T follicular helper cell (primary cell): ENCODE data around the gene VTI1A.
"Not testable (repeated sequence)": the region's sequence is repeated elsewhere in the genome, so short reads cannot be mapped to it uniquely, and the experiment has no call there.

Experiments used
- DNase-seq: peaks from one replicate; pipeline ENCODE4 v3.0.0-alpha.2; 2020; ENCODE audit warnings: low read depth

VTI1A gene

DNA sequence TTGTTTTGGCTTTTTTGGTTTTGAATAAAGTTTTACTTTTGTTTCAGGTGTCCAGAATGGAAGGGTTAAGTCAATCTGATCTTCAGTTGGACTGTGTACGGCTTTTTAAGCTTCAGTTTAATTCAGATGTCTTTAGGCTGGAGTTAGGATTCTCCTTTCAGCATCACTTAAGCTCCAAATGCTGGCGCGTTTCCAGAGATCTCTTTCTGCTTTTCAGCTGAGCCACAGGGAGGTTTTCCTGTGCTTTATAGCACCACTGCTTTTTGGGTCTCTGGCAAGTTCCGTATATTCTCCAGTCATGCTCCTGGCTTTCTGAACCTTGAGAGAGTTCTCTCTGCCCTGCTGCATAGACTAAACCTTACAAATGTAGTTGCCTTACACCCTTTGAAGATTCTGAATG lies 60.0 kb downstream of the VTI1A start:
- DNase-seq: no peak

DNA sequence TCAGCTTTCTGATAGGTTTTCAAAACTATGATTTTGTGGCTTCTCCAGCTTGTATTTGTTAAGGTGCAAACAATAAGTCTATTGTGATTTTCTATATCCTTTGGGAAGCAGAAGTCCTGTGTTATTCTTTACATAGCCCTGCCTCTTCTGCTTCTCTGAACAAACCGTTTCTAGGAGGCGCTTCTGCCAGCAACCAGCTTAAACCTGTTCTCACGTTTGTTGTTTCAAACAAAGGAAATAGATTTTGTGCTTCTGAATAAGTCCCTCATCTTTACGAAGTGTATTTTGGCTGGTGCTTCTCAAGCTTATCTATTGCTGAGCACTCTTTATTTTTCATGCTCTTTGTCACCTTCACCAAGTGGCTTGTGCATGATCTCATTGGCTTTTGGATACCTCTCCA lies 61.0 kb downstream of the VTI1A start:
- no peak for DNase-seq

GRCh38 chr10:112509558-112510291 lies 62.7 kb downstream of the VTI1A start:
- DNase-seq: no peak

DNA sequence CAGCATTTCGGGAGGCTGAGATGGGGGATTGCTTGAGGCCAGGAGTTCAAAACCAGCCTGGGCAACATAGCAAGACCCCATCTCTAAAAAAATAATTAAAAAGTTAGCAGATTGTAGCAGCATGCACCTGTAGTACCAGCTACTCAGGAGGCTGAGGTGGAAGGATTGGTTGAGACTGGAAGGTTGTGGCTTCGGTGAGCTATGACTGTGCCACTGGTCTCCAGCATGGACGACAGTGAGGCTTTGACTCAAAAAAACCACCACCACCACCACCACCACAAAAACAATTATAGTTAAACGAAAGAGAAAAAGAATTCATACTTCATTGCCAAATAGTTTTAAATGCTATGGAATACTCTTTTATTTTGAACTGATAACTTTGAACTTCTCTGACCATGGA lies 63.4 kb downstream of the VTI1A start:
- DNase-seq: no peak

DNA sequence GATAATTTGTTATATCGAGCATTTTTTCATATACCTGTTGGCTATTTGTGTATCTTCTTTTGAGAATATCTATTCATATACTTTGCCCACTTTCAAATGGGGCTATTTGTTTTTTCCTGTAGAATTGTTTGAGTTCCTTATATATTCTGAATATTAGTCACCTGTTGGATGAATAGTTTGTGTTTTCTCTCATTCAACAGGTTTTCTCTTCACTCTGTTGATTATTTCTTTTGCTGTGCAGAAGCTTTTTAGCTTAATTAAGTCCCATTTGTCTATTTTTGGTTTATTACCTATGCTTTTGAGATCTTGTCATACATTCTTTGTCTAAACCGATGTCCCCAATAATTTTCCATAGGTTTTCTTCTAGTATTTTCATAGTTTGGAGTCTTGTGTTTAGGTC lies 65.3 kb downstream of the VTI1A start:
- DNase-seq: no peak

DNA sequence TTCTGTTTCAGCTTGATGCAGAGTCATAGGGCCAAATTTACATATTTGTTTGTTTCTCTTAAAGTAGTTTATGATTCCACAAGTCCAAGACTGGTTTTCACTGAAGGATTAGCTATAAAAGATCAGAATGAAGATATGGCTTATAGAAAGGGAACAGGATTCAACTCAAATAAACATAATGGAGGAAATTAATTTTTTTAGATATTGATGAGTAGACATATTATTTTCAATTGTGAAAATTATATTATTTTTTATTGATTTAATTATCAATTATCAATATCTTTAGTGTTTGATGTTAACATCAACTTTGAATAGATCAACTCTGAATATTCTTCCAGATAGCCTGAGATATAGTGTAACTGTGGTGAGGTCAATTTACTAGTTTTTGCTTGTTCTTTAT lies 68.1 kb downstream of the VTI1A start:
- DNase-seq: no peak

GRCh38 chr10:112515852-112516251 lies 68.8 kb downstream of the VTI1A start:
- DNase-seq: no peak

GRCh38 chr10:112517451-112517862 lies 70.4 kb downstream of the VTI1A start:
- DNase-seq: no peak

GRCh38 chr10:112519133-112519761 lies 72.2 kb downstream of the VTI1A start:
- no peak for DNase-seq

DNA sequence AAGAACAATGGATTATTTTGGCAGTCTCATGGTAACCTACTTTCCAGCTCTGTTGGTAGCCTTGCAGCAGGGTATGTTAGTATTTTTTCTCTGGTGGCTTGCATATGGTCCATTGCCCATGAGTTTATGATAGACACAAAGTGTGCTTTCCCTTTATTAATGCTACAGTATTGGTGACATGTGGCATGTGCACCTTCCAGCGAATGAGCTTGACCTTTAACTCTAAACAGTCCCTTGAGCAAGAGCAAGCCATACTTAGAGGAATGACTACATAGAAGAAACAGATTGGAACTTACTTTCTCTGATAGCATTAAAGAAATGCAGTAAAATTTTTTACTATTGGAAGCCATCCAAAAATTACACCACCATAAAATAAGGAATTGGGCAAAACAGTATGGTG lies 73.9 kb downstream of the VTI1A start:
- DNase-seq: no peak

DNA sequence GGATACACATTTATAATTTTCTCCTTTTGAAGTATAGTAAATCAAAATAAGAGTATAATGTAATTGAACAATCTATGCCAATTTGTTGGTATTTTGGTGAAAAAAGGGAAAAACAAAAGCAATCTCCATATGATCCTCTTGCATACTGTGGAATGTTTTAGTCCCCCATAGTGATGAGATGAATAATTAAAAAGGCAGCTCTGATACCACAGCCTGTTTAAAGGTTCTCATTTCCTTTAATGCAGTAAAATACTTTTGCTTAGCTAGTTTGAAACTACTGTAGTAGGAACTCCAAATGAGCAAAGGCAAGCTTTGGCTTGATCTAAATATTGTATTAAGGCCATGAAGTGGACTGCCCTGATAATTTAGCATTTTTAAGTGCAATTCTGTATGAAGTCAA lies 77.6 kb downstream of the VTI1A start:
- no peak for DNase-seq

DNA sequence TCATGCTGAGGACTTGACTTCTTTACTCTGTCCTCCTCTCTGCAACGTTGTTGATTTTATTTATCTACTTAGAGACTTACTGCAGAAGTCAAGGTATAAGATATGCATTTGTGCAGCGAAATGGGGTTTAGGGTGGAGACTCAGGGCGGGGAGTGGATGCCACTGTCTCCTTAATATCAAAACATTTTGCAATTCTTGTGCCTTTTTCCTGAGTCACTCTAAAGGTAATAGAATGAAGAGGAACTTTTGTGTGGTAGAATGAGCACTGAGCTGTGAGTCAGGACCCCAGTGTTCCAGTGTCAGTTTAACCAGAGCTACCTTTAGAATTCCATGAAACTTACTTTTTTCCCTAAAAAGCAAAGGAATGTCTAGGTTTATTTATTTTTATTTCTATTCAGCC lies 78.2 kb downstream of the VTI1A start:
- no peak for DNase-seq

DNA sequence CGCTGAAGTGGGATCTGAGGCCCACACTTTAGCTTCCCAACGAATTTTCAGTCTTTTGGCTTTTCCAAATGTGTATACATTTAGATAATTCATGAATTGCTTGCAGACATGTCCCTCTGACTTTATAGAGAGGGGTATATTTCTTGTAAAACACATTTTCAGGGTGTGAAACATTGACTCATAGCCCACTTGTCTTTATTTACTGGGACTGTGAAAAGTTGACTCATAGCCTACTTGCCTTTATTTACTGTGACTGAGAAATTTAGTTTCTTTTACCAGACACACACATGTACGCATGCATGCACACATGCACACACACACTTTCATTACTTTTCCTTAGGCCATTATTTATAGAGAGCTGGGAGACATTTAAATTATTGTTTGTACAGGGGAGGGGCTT lies 79.1 kb downstream of the VTI1A start:
- no peak for DNase-seq

DNA sequence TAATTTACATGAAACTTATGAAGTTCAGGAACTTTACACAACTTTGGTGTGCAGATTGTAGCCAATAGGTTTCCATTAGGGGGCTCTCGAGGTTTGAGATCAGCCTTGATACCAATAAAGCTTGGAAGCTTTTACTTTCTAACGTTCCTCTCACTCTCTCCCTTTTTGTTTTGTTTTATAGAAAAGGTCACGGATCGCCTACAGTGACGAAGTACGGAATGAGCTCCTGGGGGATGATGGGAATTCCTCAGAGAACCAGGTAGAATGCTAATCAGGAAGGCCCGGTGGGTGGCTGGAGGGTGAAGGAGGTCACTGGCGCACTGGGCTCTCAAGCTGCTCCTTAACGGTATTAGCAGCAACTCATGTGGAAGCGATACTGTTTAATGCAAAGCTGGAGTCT lies 79.9 kb downstream of the VTI1A start:
- no peak for DNase-seq

DNA sequence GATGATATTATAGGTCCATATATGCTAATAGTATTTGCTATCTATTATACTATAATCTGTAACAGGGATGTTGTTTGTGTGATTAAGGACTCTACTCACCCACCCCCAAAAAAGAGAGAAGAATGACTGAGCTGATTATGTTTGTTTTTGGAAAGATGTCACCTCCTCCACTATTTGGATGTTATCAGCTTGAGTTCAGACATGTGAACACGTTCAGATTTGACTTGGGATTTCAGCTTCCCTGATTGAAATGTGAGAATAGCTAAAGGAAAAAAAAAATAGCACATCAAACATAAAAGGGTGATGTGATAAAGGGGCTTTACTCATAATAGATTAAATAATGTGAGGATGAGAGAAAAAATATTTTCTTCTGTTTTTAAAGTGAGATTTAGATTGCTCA lies 81.2 kb downstream of the VTI1A start:
- no peak for DNase-seq

GRCh38 chr10:112531421-112531820 lies 84.4 kb downstream of the VTI1A start:
- DNase-seq: no peak

DNA sequence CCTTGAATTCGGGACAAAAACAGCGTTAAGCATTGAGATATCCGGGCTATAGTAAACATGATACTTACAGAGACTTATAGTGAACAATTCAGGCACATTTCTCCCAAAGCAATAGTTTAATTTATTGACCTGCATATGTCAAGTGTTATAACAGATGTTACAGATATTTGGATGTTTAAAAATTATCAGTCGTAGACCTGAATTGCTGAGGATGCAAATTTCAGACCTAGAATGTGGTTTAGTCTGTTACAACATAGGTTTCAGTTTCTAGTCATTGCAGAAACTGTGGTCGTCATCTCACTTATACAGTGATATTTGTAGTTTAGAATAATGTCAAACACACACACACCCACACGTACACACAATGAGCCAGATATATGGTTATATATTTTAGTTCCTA lies 85.2 kb downstream of the VTI1A start:
- no peak for DNase-seq

DNA sequence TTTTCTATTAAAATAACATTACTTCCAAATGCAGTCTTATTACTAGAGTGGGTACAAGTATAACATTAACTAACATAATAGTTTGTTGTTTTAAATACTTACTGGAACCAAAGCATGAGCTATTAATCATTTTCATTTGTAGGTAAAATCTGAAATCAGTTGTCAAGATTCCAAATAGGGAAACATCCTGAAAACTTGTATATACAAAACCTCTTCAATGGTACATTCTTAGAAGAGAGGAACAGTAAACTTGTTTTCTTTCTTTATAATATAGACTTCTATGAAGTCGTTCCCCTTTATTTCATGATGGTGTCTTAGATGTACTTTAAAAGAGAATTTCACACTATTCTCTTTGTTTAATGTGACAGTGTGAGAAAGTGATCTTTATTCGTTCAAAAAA lies 85.9 kb downstream of the VTI1A start:
- no peak for DNase-seq

DNA sequence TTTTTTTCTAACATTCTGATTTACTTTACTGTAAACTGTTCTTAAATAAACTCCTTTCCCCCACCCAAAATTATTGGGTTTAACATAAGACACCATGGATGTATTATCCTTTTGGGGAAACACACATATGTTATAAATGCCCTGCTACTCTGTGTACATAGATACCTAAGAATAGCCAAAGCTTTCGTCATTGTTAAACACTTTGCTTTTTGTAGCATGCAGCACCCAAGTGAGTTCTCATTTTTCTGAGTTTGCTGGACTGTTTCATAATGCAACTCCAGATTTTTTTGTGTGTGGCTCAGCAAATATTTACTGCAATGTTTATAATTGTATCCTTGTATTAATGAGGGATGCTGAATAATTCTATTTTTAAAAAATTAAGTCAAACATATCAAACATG lies 86.9 kb downstream of the VTI1A start:
- DNase-seq: no peak

GRCh38 chr10:112535531-112535951 lies 88.5 kb downstream of the VTI1A start:
- DNase-seq: no peak

DNA sequence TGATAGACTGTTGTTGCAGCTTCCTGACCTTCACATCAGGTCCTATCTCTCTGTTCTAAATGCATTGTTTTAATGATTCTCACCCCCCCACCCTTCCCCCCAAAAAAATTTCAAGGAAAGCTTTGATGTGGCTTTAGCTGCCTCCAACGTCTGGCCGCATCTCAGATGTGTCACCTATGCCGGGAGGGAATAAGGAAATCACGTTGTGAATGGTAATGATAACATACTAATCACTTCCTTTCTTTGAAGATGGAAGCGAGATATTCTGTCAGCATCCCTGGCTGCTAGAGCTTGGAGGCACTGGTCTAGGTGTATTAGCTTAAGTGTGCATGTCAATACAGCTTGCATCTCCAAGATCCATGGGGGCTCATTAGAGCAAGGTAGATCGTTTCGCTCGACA lies 89.6 kb downstream of the VTI1A start:
- DNase-seq: no peak

DNA sequence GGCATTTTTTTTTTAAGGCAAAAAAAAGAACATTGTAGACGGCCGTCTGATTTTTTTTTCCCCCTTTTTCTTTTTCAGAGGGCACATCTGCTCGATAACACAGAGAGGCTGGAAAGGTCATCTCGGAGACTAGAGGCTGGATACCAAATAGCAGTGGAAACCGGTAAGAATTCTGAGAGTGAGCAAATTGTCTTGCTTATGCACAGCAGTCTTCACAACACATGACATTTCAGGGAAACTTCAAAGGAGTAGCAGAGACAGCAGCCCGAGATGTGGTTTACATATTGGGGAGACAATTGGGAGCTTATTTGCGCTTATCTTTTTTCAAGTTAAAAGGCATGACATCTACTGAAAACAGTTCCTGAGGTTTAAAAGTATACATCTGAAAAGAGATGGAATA lies 91.2 kb downstream of the VTI1A start:
- no peak for DNase-seq

- no peak for DNase-seq
Measured at GRCh38 chr10:112539340-112539739, 92.3 kb downstream of the VTI1A start.

GRCh38 chr10:112542823-112543222 lies 95.8 kb downstream of the VTI1A start:
- not testable (repeated sequence) for DNase-seq
